ENCODE results near the gene MAPK4.
"Not testable (repeated sequence)": the region's sequence is repeated elsewhere in the genome, so short reads cannot be mapped to it uniquely, and the experiment has no call there.

MAPK4 gene

DNA sequence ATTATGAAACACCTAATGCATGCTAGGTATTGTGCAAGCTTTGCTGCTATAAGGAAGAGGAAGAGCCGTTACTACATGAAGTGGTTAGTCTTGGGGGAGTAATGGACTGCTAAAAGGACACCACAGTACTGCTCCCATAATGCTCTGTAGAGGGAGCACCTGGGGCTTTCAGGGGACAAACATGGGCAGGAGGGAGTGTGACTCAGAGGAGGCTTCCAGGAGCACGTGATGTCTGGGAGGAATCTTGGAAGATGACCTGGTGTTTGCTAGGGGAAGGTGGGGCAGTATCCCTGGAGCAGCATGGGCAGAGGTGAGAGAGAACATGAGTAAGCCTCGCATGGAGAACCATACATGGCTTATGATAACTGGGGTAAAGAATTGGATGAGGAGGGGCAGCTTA lies 18.8 kb downstream of the MAPK4 start:
- DNase-seq = no peak

DNA sequence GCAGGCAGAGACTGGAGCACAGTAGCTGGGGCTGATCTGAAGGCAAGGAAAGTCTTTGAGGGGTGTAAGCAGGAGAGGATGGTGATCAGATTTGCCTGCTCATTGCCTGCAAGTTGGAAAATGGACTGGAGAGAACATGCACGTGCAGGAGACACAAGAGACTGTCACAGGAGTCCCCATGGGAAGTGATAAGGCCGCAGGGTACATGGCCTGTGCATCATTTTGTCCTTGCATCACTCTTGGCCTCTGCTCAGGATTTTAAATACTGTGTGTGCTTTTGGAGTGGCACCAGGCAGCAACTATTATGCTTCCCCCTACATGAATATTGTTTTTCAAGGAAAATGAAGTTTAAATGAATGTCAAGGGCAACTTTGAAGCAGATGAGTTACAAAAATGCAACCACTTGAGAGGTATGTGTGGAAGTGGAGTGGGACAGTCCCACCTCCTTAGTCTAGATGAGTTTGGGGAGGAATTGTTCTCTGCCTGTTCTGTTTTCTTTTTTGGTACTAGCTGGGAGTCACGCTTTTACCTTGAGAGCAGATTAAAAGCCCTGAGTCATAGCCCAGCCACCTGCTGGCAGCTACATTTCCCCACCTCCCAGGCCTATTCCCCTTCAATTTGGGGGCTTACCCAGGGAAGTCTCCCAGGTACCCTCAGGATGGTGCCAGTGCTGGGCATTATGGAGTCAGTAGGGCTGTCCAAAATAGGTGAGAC lies 19.3 kb downstream of the MAPK4 start:
- no peak for DNase-seq

DNA sequence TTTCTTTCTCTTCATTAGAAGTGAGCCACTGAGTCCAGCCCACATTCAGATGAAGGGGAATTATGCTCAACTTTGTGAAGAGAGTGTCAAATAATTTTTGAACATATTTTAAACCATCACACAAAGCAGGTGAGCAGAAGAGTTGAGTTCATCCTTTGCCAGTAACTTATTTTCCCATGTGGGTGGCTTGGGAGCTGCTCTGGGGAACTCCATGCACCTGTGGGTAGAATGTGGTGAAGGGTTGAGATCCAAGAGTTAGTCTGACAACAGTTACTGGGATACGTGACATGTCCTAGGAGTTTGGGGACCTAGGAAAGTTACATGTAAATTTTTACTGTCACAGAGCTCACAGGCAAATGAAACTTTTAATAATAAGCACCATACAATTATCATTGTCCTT lies 21.6 kb downstream of the MAPK4 start:
- no peak for DNase-seq

DNA sequence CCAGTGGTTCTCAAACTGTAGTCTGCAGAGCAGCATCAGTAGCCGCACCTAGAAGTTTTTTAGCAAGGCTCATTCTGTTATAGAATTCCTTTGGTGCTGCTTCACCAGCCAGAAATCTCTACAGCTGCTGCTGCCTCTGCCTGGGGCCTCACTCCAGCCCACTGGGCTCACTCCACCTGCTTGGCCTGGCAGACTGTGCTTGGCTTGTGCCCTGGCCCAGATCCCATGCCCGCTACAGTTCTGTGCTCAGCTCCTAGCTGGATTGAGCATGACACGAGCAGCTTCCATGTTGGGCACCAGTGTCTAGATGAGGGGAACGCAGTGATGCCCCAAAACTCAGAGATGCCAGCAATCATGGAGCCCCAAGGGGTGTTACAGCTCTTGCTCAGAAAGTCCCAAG lies 22.6 kb downstream of the MAPK4 start:
- no peak for DNase-seq

DNA sequence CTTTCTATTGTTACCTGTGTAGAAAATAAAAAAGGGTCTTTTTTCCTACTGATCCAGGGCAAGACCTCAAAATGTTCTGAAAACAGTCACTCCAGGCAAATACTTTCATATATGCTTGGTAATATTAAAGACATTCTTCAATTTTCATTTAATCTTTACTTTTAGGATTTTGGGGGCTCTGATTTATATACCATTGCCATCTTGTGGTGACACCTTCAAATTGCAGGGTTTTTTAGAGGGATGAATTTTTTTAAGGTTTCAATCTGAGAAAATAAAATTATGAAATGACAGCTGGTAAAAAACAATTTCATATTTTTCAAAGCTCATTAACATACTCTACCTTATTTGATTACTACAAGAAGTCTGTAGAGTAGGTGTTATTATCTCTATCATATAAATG lies 26.8 kb downstream of the MAPK4 start:
- no peak for DNase-seq

DNA sequence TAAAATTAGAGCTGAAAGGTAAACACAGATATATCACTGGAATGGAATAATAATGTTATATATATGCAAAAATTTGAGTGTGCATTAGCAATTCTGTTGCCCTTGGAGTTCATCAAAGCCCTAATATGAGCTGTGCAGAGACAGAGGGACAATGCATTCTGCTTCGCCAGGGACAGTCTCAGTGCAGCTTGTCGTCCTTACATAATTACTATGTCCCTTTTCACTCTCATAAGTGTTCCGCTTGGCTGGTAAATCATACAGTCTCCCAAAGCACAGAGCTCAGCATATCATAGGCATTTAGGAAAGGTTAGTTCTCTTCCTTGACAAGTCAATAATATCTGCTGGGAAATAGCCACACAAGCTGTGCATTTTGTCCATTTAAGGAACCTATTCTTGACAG lies 30.7 kb downstream of the MAPK4 start:
- DNase-seq = no peak

DNA sequence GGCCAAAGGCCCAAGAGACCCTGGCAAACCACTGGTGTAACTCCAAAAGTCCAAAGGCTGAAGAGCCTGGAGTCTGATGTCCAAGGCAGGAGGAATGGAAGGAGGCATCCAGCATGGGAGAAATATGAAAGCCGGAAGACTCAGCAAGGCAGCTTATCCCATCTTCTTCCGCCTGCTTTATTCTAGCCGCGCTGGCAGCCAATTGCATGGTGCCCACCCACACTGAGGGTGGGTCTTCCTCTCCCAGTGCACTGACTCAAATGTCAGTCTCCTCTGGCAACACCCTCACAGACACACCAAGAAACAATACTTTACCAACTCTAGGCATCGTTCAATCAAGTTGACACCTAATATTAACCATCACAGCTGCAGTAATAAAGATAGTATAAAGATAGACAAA lies 34.1 kb downstream of the MAPK4 start:
- no peak for DNase-seq

DNA sequence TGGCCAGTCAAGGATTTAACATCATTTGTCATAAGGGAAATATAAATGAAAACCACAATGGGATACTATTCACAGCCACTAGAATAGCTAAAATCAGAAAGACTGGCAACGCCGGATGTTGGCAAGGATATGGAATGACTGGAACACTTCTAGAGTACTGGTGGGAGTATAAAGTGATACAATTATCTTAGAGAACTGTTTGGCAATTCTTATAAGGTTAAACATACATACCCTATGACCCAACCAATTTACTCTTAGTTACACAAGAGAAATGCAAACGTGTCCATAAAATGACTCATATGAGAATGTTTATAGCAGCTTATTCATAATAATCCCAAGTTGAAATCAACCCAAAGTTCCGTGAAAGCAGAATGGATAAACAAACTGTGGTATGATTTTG lies 35.1 kb downstream of the MAPK4 start:
- no peak for DNase-seq

DNA sequence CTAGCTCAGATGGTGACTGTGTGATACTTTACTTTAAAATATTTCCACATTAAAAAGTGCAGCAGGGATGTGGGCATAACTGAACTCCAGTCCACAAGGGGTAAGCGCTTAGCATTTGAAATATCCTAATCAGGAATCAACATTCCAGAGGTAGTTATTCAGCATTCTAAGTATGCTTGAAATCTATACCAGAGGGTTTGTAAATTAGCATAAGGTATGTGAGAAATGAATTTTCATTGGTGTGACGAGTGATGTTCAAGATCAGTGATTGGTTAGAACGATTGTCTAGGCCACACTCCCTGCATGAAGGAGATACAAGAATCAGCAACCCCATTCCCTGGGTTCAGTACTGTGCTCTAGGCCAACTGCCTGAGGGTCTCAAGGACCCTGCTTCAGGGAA lies 42.6 kb downstream of the MAPK4 start:
- DNase-seq = no peak

DNA sequence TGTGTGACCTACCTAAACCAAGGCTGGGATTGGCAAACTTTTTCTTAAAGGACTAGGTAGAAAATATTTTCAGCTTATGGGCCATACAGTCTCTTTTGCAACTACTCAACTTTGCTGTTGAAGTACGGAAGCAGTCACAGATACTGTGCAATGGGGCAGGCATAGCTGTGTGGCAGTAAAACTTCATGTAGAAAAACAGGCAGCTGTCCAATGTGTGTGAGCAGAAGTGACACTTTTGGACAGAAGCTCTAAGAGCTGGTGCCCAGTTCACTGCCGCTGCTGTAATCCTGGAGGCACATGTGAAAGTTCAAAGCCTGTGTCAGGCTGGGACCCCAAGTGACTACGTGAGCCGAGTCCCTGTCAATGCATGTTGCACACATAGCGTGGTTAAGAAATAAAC lies 46.7 kb downstream of the MAPK4 start:
- DNase-seq = no peak

DNA sequence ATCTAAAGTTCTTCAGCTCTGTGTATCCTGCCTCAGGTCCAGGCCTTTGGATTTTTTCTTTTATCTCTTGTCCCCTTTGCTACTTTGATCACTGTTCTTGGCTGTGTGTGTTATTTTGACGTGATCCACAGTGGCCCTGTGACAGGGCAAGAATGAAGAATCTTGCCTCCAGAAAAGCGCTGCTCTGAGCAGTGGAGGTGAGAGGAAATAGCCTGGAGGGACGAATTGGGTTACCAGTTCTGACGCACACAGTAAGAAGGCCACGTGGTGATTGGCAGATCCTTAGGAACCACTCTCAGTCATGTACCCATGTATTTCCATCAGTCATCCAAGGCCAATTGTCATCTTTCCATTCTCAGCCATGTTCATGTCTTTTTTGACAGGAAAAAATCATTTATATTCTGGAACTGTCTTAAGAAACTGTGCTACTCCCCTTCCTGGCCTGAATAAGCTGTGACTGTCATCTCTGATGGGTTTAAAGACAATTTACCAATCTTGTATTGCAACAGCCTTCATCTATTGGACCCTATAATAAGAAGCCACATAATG lies 47.6 kb downstream of the MAPK4 start:
- no peak for DNase-seq

DNA sequence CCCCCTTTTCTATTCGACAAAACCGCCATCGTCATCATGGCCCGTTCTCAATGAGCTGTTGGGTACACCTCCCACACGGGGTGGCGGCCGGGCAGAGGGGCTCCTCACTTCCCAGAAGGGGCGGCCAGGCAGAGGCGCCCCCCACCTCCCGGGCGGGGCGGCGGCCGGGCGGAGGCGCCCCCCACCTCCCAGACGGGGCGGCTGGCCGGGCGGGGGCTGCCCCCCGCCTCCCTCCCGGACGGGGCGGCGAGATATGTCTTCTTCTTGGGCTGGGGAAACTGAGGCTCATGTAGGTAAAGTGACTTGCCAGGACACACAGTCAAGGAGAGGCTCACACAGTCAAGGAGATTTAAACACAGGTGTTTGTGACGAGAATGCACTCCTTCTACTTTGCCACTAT lies 49.3 kb downstream of the MAPK4 start:
- DNase-seq = not testable (repeated sequence)

DNA sequence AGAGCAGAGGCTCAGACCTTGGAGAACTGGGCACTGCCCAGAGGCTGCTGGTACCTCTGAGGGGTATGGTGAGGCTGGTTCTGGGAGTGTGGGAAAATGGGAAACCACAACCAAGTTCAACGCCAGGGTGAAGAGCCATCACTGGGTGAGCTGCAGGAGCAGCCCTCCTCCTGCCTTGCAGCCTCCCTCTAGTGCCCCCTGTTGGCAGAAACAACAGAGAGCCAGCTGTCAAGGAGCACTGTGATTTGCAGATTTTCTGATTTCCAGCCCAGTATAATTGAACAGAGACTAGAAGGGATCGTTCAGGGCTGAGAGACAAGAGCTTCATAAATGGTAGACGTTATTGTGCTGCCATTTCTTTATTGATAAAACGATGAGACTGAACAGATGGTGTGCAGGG lies 50.5 kb downstream of the MAPK4 start:
- no peak for DNase-seq

DNA sequence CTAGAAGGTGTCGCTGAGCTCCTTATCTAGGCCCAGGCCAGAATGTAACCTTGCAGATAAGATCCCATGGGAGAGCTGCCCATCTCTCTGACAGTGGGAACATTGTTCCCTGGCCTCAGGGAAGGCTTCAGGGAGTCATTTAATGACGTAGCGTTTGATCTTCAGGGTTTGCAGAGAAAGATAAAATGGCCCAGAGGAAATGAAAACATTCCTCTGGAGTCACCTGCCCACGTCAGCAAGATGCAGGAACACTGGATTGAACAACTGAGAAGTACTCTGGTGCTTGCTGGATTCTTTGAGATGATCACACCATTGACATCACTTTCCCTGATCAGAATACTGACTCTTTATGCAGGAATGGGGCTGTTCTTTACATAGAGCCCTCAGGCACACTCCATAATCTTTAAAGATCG lies 51.6 kb downstream of the MAPK4 start:
- no peak for DNase-seq

DNA sequence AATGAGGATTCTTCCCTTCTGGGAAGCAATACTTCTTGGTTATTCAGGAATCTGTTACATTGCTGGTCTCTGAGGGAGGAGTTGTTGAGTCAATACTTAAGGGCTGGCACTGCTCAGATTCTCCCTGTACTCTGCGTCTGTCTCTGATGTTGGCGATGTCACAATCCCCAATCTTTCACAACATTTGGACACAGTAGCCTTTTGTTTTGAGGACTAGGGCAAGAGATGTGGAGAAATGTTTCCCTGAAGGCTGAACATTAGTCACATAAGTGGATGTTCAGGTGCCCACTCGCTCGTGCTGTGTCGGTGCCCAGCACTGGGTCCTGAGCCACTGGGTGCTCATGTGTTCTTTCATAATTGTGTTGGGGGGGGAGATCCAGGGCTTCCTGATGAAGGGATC lies 55.0 kb downstream of the MAPK4 start:
- DNase-seq = no peak

DNA sequence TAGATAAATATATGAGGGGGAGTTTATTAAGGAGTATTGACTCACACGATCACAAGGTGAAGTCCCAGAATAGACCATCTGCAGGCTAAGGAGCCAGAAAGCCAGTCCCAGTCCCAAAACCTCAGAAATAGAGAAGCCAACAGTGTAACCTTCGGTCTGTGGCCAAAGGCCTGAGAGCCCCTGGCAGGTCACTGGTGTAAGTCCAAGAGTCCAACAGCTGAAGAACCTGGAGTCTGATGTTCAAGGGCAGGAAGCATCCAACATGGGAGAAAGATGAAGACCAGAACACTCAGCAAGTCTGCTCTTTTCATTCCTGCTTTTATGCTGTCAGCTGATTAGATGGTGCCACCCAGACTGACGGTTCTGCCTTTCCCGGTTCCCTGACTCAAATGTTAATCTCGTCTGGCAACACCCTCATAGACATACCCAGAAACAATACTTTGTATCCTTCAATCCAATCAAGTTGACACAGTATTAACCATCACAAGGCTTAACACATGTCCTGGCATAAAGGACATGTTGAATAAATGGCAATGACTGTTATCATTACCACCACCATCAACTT lies 56.7 kb downstream of the MAPK4 start:
- DNase-seq = no peak

DNA sequence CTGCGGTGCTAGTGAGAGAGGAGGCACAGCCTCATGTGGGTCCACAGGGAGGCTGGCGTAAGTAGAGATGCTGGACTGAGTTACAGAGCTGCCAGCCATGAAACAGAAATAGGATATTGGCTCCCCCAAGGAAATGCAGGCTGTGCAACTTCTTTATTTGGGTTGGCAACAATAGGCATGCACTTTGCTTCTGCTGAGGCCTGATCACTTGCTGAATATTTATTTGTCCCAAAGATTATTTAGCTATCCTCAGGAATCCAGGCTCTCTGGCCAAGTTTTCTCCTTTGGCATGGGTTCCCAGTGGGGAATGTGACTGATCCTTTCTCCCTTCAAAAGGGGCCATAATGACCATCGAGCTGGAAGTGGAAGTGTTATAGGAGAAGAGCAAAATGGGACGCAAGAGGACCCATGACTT lies 60.0 kb downstream of the MAPK4 start:
- DNase-seq = no peak

DNA sequence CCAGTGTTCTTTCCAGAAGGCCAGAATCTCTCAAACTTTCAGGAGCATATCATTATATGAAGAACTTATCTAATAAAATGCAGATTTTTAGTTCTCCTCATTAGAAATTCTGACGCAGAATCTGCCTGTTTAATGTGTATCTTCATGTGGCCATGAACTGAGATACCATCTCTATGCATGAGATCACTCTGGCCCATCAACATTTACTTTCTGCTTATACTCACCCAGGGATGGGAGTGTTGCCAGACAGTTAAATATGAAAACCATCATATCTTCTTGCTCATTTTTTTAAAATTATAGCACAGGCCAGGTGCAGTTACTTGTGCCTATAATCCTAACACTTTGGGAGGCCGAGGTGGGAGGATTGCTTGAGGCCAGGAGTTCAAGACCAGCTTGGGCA lies 60.4 kb downstream of the MAPK4 start:
- DNase-seq = no peak

DNA sequence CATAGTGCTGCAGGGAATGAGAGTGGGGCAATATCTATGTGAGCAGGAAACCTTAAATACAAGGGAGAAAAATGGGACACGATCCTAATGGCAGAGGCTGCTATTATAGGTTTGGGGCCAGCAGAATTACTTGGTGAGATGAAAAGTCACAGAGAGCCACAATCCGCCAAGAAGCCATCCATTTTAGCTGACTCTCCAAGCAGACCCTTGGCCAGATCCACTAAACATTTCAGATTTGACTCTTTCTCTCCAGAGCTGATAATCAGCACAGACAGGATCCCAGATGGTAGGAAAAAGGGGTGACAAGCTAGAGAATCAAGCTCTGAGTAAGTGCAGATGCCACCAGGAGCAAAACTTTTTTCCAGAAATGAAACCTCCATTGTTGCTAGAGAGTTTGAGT lies 61.5 kb downstream of the MAPK4 start:
- no peak for DNase-seq

DNA sequence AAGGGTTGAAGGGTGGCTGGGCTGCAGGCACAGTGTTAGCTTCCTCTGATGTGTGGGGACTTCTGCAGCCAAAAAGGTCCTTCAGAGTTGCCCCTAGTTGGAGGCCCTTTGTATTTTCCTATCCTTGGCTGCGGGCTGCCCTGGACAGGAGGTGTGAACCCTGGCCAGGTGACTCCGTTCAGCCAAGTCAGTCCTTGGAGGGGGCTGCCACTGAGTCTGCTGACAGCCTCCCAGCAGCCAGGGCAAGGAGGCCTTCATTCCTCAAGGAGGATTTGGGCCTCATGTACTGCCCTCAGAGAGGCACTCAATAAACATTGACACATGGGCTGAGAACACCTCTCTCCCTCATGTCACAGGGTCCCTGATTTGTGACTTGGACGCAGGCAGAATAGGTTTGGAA lies 62.4 kb downstream of the MAPK4 start:
- no peak for DNase-seq

DNA sequence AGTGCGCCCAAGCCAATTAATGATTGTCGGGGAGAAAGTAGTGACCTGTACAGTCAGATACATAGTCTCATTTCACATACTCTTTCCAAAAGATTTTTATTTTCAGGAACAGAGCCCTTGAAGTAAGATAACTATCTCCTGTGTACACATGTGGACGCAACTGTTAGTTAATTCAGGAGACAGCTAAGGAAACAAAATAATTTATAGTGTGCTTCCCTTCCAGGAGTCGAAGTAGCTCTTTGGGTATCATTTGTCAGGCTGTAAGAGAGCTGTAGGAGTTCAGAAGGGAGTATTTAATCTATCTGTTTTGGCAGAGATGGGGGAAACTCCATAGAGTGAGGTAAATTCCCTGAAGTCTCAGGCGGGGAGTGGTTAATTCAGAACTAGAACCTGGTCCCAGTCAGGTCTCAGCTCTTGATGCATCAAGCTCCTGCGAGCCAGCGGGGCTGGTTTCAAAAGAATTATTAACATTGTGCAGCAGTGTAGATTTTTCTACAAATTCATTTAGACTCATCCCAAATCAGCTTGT lies 63.0 kb downstream of the MAPK4 start:
- DNase-seq = no peak

DNA sequence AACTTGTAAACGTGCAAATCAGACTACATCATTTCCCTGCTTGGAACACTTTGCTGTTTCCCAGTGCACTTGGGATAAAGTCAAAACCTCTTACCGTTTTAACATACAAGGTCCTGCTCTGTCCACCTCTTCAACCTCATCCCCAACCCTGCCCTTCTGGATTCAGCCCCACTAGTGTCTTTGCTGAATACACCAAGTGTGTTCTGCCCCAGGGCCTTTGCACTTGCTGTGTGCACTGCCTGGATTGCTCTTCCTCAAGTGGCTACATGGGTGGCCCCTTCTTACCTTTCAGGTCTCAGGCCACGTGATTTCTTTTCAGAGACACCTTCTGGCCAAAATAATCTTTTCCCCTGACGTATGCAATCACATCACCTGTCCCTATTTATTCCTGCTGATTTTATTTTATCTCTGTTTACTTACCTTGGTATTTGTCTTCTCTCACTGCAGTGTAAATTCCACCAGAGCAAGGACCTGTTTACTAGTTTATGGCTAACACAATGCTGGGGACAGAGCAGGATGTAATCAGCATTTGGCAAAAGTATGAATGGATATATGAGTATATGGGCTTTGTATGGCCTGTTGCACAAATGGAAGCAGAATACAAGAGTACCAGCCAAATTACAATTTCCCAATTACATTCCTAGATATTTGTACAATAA lies 63.9 kb downstream of the MAPK4 start:
- no peak for DNase-seq

DNA sequence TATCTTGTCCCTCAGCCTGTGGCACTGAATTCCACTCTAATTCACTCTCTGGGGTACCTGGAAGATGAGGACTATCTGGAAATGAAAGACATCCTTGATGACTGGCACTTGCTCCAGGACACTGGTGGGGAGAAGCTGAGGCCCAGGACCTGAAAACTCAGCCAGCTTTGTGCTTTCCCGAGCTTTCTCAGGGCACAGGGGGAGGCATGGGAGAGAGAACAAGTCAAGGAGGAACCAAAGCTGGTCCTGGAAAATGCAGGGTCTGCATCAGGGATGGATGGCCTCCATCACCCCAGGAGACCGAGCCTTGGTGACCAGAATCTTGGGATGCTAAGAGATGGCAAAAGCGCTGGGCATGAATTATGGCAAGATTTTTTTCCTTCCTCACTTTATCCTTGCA lies 65.1 kb downstream of the MAPK4 start:
- DNase-seq = no peak

DNA sequence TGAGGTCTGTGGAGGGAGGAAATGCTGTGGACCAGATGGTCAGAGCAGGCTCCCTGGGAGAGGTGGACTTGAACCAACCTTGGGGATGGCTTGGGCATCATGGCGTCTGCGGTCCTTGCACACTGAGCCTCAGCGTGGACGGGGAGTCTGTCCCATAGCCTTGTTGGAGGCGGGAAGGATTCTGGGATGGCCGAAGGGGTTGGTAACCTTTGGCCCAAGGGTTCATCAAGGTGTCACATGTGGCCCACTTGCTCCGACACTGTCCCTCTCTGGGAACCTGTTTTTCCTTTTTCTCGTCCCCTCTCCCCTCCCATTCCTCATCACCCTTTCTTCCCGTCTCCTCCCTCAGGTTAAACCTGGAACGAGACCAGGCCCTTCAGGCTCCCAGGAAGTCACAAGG lies 66.4 kb downstream of the MAPK4 start:
- DNase-seq = no peak
